ENCODE measurements around the gene TMEM150B. TPM values are rescaled to one million over a fixed set of nuclear protein-coding genes. Genes with fewer than 3 reads are reported as not detected.

The TMEM150B gene
- total and polyA plus RNA-seq, 2 of the 4 experiments (the other 2 are of a cell fraction) = not detected

- H2BK120ac ChIP-seq (ENCODE audit: low read depth, low read length) = no peak overlapping the region
- H3K9me3 ChIP-seq (ENCODE audit: control insufficient read depth, insufficient read depth, low read length) = no peaks in the 10 kb centered on the region
- no peak overlapping the region for H2AK9ac ChIP-seq (replicated peaks; ENCODE audit: low read depth, low read length, poor library complexity)
- in situ Hi-C loops (cut with MboI; ENCODE audit: low sequenced_read_pairs) = no loop called here
- H3K9ac ChIP-seq (ENCODE audit: low read depth, low read length) = no peak overlapping the region
- WGBS, 2 experiments (ENCODE audit: extremely low coverage in 2 of 2, insufficient read length in 1 of 2) = 100% methylated on average over 10 of the region's 16 CpGs; no CpG with 5 or more reads in 1 of the 2 experiments
- H3K36me3 ChIP-seq (ENCODE audit: control insufficient read depth, insufficient read depth, low read length) = peaks cover 5% of the 10 kb centered on the region
- no TSS peak for BruUV-seq (replicated peaks)
- H3K27me3 ChIP-seq (ENCODE audit: control insufficient read depth, insufficient read depth, low read length) = no peaks in the 10 kb centered on the region
- no peak overlapping the region for H3K18ac ChIP-seq (ENCODE audit: low read depth, low read length)
- H4K20me1 ChIP-seq (ENCODE audit: insufficient read depth, low read length) = peaks cover under 1% of the 10 kb centered on the region; the same call in 1 of the 2 replicates
- no peak overlapping the region for H3K4me2 ChIP-seq (ENCODE audit: low read depth, low read length)
- ChIA-PET POLR2A (ENCODE audit: unreplicated experiment) (interaction anchor here (0.6 kb wide), 1 partner anchor 142 kb away, joined by 9 read pairs; the partner anchor contains the start of gene UBE2S), CTCF (no interaction called here)
- no peak overlapping the region for H2AK5ac ChIP-seq (ENCODE audit: low read depth, low read length)
- H2BK5ac ChIP-seq (ENCODE audit: low read depth, low read length, poor library complexity, severe bottlenecking) = no peak overlapping the region
- H3K79me1 ChIP-seq (ENCODE audit: low read depth in 1 of 2, low read length in 2 of 2) = peaks cover 0 to 22% of the 10 kb centered on the region in 2 experiments; a peak in 3 of 4 replicates
- no peak overlapping the region for H4K5ac ChIP-seq (ENCODE audit: low read depth, low read length)
- H3K27ac ChIP-seq (ENCODE audit: insufficient read depth, low read length) = no peak overlapping the region
- no peak overlapping the region for H2AFZ ChIP-seq (replicated peaks; ENCODE audit: low read length, poor library complexity)
- TF ChIP-seq CTCF (conservative IDR thresholded peaks at IDR 0.05; ENCODE audit: low read depth, low read length) (no peak), POLR2A (IDR thresholded peaks at IDR 0.05; ENCODE audit: low read depth, low read length) (no peak), MAFK (IDR thresholded peaks at IDR 0.05; ENCODE audit: low read depth, low read length) (no peak), SMC3 (IDR thresholded peaks at IDR 0.05; ENCODE audit: low read depth, low read length) (no peak), MXI1 (IDR thresholded peaks at IDR 0.05; ENCODE audit: borderline replicate concordance, low read depth, low read length) (no peak), MAZ (IDR thresholded peaks at IDR 0.05; ENCODE audit: borderline replicate concordance, low read depth, low read length) (no peak), RFX5 (IDR thresholded peaks at IDR 0.05; ENCODE audit: low read depth, low read length) (no peak)
- no peak overlapping the region for H3K4me3 ChIP-seq (ENCODE audit: insufficient read depth, low read depth, low read length)
- ATAC-seq (ENCODE audit: low read depth) (no peak), DNase-seq (no peak)
- dilution Hi-C loops (cut with HindIII; ENCODE audit: low sequenced_read_pairs, unreplicated experiment) = no loop called here
- no peak overlapping the region for H3K4ac ChIP-seq (ENCODE audit: low read depth, low read length)
- H3K14ac ChIP-seq (replicated peaks; ENCODE audit: low read depth, low read length) = no peak overlapping the region
- no peaks in the 10 kb centered on the region for H3K4me1 ChIP-seq (ENCODE audit: control insufficient read depth, insufficient read depth, low read length)
- no peak overlapping the region for H3K23ac ChIP-seq (ENCODE audit: low read depth, low read length)
- no peak overlapping the region for H2BK15ac ChIP-seq (ENCODE audit: low read depth, low read length)
- H2BK20ac ChIP-seq (ENCODE audit: low read depth, low read length) = no peak overlapping the region
- peaks cover 4% of the 10 kb centered on the region; the same call in 1 of the 2 replicates for H3K9me1 ChIP-seq (ENCODE audit: insufficient read depth, low read length)
- H4K8ac ChIP-seq (ENCODE audit: low read depth in 2 of 2, low read length in 2 of 2) = no peak overlapping the region
- no peak overlapping the region for H4K91ac ChIP-seq (ENCODE audit: insufficient read depth, low read depth, low read length)
- intact Hi-C loops (cut with micrococcal nuclease) = no loop called here
- no peak overlapping the region; the same call in 1 of the 2 replicates for H3K56ac ChIP-seq (ENCODE audit: extremely low read depth, insufficient read depth, low read length)
Observed at GRCh38 chr19:55265173-55265572, 60.0 kb downstream of the TMEM150B start.

All from IMR-90 (cell line).